HepG2 (cell line): ENCODE measurements around the gene CNTN4.

ENCODE experiments used
- AKAP8 ChIP-seq: sonication (generic); formaldehyde crosslinking; IDR thresholded peaks from 2 replicates; pipeline ENCODE4 v1.5.1; 2020; ENCODE audit warnings: mild to moderate bottlenecking, missing genetic modification reagents
- ASH2L ChIP-seq: fragments of 300-600, 200-600 bp; sonication (generic); IDR thresholded peaks from 2 replicates; pipeline ENCODE4 v1.7.0; 2017; ENCODE audit warnings: low read depth, mild to moderate bottlenecking, moderate library complexity, mixed read lengths, low read length; ENCODE audit not compliant: insufficient read length
- CTCF ChIP-seq: sonication (generic); formaldehyde crosslinking; IDR thresholded peaks from 2 replicates; pipeline ENCODE4 v1.5.0; 2020; ENCODE audit warnings: mild to moderate bottlenecking, missing genetic modification reagents, moderate library complexity
- HNRNPK ChIP-seq: fragments of 200-400 bp; formaldehyde crosslinking; IDR thresholded peaks from 2 replicates; pipeline ENCODE4 v1.6.1; 2018; ENCODE audit warnings: low read length, low read depth, moderate library complexity, mild to moderate bottlenecking; ENCODE audit not compliant: poor library complexity, severe bottlenecking
- IKZF1 ChIP-seq: fragments of 450-650 bp; IDR thresholded peaks from 2 replicates; pipeline ENCODE4 v1.7.1; 2016
- POLR2AphosphoS5 ChIP-seq: IDR thresholded peaks from 2 replicates; pipeline ENCODE4 v1.6.1; 2012; ENCODE audit warnings: low read depth, low read length
- SKI ChIP-seq: fragments of 450-650 bp; IDR thresholded peaks from one replicate; pipeline ENCODE4 v1.6.1; 2018; ENCODE audit warnings: mild to moderate bottlenecking; ENCODE audit not compliant: partially characterized antibody
- SP1 ChIP-seq, 2 experiments: fragments of 450-650 bp in 1 of 2; sonication (generic) in 1 of 2; formaldehyde crosslinking in 1 of 2; IDR thresholded peaks; 2 replicates each; pipeline versions ENCODE4 v1.4.0 to v1.6.1; 2016 to 2020; ENCODE audit warnings: missing genetic modification reagents in 1 of 2
- YY1 ChIP-seq: IDR thresholded peaks from 2 replicates; pipeline ENCODE4 v1.6.1; 2011; ENCODE audit warnings: low read length, low read depth, moderate library complexity, mild to moderate bottlenecking; ENCODE audit not compliant: insufficient read depth, insufficient replicate concordance
- ZNF12 ChIP-seq: sonication (generic); formaldehyde crosslinking; IDR thresholded peaks from 2 replicates; pipeline ENCODE4 v1.5.0; 2020; ENCODE audit warnings: missing genetic modification reagents
- ZNF18 ChIP-seq: sonication (generic); formaldehyde crosslinking; IDR thresholded peaks from 2 replicates; pipeline ENCODE4 v1.8.0; 2022; ENCODE audit warnings: mild to moderate bottlenecking, missing genetic modification reagents; ENCODE audit not compliant: insufficient replicate concordance
- ZSCAN21 ChIP-seq: sonication (generic); formaldehyde crosslinking; IDR thresholded peaks from 2 replicates; pipeline ENCODE4 v1.8.0; 2022; ENCODE audit warnings: mild to moderate bottlenecking, missing genetic modification reagents, moderate library complexity, borderline replicate concordance

GRCh38 chr3:2589336-2589969 is 490.8 kb downstream of the CNTN4 start:
- TF ChIP-seq YY1 (no peak), CTCF (CRISPR knock-in tag) (no peak), IKZF1 (no peak), ZNF18 (no peak), SP1 (IDR thresholded peaks at IDR 0.05) (no peak), SP1 (CRISPR knock-in tag; IDR thresholded peaks at IDR 0.05) (no peak), ZNF12 (CRISPR knock-in tag) (no peak), SKI (no peak), HNRNPK (no peak), ZSCAN21 (CRISPR knock-in tag) (no peak), AKAP8 (no peak), POLR2AphosphoS5 (no peak), ASH2L (no peak)
